Measurements from ENCODE around the gene FLT3LG. TPM values are rescaled to one million over a fixed set of nuclear protein-coding genes. Genes with fewer than 3 reads are reported as not detected.

The FLT3LG gene
- total RNA-seq, 4 donors from 2014 or later, result 3.1 to 21.0 (median 7.6) TPM

DNA sequence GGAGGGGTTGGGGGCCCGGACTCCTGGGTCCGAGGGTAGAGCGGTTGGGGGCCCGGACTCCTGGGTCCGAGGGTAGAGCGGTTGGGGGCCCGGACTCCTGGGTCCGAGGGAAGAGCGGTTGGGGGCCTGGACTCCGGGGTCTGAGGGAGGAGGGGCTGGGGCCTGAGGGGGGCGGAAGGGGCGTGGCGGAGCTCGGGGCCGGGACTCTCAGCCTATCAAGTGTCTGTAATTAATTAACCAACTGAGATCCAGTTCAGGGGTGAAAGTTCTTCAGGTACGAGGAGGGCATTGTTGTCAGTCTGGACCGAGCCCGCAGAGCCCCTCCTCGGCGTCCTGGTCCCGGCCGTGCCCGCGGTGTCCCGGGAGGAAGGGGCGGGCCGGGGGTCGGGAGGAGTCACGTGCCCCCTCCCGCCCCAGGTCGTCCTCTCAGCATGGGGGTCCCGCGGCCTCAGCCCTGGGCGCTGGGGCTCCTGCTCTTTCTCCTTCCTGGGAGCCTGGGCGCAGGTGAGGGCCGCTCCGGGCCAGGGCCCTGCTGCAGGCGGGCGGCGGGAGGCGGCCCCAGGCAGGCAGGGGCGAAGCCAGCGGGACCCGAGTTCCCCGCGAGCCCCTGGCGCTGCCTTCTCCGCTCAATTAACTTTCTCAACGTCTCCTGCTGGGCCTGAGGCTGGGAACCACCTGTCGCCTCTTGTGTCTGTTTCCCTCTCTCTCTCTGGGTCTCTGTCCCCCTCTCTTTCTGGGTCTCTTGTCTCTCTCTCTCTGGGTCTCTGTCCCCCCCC, 39.1 kb downstream of the FLT3LG start:
- peak; percentile 70 for ATAC-seq
- Histone ChIP-seq H3K27ac (peak overlapping the region; percentile 47 to 93 (median 92)), H3K9me3 (no peaks in the 10 kb centered on the region), H3K27me3 (no peaks in the 10 kb centered on the region), H3K4me1 (peaks cover 0 to 57% (median 14%) of the 10 kb centered on the region in 3 donors), H3K4me3 (peak overlapping the region; percentile 78 to 79), H3K36me3 (peaks cover 0 to 24% of the 10 kb centered on the region in 2 donors)
- 4 to 6% methylated on average over 9 to 13 of the region's 50 CpGs for WGBS, 2 donors (ENCODE audit: low coverage in 1 of 2)
- TF ChIP-seq EP300 (IDR thresholded peaks at IDR 0.05), result no peak
- TF ChIP-seq, protein P1, sequence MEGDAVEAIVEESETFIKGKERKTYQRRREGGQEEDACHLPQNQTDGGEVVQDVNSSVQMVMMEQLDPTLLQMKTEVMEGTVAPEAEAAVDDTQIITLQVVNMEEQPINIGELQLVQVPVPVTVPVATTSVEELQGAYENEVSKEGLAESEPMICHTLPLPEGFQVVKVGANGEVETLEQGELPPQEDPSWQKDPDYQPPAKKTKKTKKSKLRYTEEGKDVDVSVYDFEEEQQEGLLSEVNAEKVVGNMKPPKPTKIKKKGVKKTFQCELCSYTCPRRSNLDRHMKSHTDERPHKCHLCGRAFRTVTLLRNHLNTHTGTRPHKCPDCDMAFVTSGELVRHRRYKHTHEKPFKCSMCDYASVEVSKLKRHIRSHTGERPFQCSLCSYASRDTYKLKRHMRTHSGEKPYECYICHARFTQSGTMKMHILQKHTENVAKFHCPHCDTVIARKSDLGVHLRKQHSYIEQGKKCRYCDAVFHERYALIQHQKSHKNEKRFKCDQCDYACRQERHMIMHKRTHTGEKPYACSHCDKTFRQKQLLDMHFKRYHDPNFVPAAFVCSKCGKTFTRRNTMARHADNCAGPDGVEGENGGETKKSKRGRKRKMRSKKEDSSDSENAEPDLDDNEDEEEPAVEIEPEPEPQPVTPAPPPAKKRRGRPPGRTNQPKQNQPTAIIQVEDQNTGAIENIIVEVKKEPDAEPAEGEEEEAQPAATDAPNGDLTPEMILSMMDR (IDR thresholded peaks at IDR 0.05), result no peak

GRCh38 chr19:49513746-49514118, 39.7 kb downstream of the FLT3LG start:
- Histone ChIP-seq H3K9me3 (no peaks in the 10 kb centered on the region), H3K27me3 (no peaks in the 10 kb centered on the region), H3K36me3 (peaks cover 0 to 30% of the 10 kb centered on the region in 2 donors), H3K27ac (peak overlapping the region; percentile 47 to 93 (median 92)), H3K4me1 (peaks cover 0 to 57% (median 14%) of the 10 kb centered on the region in 3 donors), H3K4me3 (peak overlapping the region; percentile 78 to 79)
- TF ChIP-seq POLR2AphosphoS5 (IDR thresholded peaks at IDR 0.05) (no peak), POLR2A (IDR thresholded peaks at IDR 0.05) (no peak), EP300 (IDR thresholded peaks at IDR 0.05) (no peak)
- TF ChIP-seq, protein P1 (IDR thresholded peaks at IDR 0.05), result no peak
- ATAC-seq, result no peak
- WGBS, 2 donors (ENCODE audit: low coverage in 1 of 2), result 14% methylated on average over 3 of the region's 12 CpGs; no CpG with 5 or more reads in 1 of the 2 donors

DNA sequence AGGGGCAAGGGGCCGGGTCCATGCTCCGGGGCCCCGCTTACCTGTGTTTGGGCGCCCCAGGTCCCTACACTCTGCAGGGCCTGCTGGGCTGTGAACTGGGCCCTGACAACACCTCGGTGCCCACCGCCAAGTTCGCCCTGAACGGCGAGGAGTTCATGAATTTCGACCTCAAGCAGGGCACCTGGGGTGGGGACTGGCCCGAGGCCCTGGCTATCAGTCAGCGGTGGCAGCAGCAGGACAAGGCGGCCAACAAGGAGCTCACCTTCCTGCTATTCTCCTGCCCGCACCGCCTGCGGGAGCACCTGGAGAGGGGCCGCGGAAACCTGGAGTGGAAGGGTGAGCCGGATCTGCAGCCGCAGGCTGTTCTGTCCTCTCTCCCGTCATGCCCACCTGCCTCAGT, 40.1 kb downstream of the FLT3LG start:
- H3K4me1 ChIP-seq, result peaks cover 0 to 57% (median 14%) of the 10 kb centered on the region in 3 donors
- no peaks in the 10 kb centered on the region for H3K9me3 ChIP-seq
- peaks cover 0 to 31% of the 10 kb centered on the region in 2 donors for H3K36me3 ChIP-seq
- H3K4me3 ChIP-seq, result peak overlapping the region in 1 of 2 donors; percentile 78
- 85 to 94% methylated on average over 3 to 7 of the region's 21 CpGs for WGBS, 2 donors (ENCODE audit: low coverage in 1 of 2)
- H3K27me3 ChIP-seq, result no peaks in the 10 kb centered on the region
- TF ChIP-seq POLR2AphosphoS5 (IDR thresholded peaks at IDR 0.05), result no peak
- TF ChIP-seq POLR2A (IDR thresholded peaks at IDR 0.05), result no peak
- TF ChIP-seq EP300 (IDR thresholded peaks at IDR 0.05), result no peak
- H3K27ac ChIP-seq, result peak overlapping the region in 3 of 4 donors; percentile 92 to 93 (median 92)
- no peak for ATAC-seq

- H3K36me3 ChIP-seq, result peaks cover 0 to 42% of the 10 kb centered on the region in 2 donors
- no peak for TF ChIP-seq EP300 (IDR thresholded peaks at IDR 0.05)
- no peak for TF ChIP-seq POLR2AphosphoS5 (IDR thresholded peaks at IDR 0.05)
- no peak for TF ChIP-seq POLR2A (IDR thresholded peaks at IDR 0.05)
- TF ChIP-seq, protein P1 (IDR thresholded peaks at IDR 0.05), result no peak
- 84 to 100% methylated on average over 1 to 2 of the region's 4 CpGs for WGBS, 2 donors (ENCODE audit: low coverage in 1 of 2)
- peaks cover 0 to 56% (median 14%) of the 10 kb centered on the region in 3 donors for H3K4me1 ChIP-seq
- peak; percentile 43 for ATAC-seq
- H3K27ac ChIP-seq, result peak overlapping the region in 2 of 4 donors; percentile 8 to 53
- H3K4me3 ChIP-seq, result no peak overlapping the region
- no peaks in the 10 kb centered on the region for H3K27me3 ChIP-seq
- H3K9me3 ChIP-seq, result no peaks in the 10 kb centered on the region
Observed at GRCh38 chr19:49515767-49516166, 41.8 kb downstream of the FLT3LG start.

DNA sequence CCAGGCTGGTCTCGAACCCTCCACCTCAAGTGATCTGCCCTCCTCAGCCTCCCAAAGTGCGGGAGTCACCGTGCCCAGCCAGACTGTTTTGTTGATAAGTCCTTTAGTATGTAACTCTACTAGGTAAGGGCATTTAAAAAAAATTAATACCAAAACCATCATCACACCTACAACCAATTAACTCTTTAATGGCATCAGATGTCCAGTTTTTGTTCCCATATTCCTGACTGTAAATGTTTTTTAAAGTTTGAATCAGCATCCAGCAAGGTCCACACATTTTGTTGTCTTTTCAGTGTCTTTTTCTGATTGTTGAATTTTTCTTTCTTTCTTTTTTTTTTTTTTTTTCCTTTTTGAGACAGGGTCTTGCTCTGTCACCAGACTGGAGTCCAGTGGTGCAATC, 44.0 kb downstream of the FLT3LG start:
- peaks cover 0 to 59% of the 10 kb centered on the region in 2 donors for H3K36me3 ChIP-seq
- H3K4me3 ChIP-seq, result no peak overlapping the region

More for the DNA sequence above, 44.0 kb downstream of the FLT3LG start:
- H3K27me3 ChIP-seq, result no peaks in the 10 kb centered on the region
- ATAC-seq, result no peak
- peaks cover 0 to 36% (median 7%) of the 10 kb centered on the region in 3 donors for H3K4me1 ChIP-seq
- TF ChIP-seq POLR2AphosphoS5 (IDR thresholded peaks at IDR 0.05), result no peak
- TF ChIP-seq, protein P1 (IDR thresholded peaks at IDR 0.05), result no peak
- no peak for TF ChIP-seq POLR2A (IDR thresholded peaks at IDR 0.05)
- no peak for TF ChIP-seq EP300 (IDR thresholded peaks at IDR 0.05)
- H3K27ac ChIP-seq, result no peak overlapping the region
- no CpG with 5 or more reads among the region's 3 CpGs for WGBS, 2 donors (ENCODE audit: low coverage in 1 of 2)
- H3K9me3 ChIP-seq, result no peaks in the 10 kb centered on the region

Measured in gastroesophageal sphincter (tissue), 4 donors.